Neural cell (in vitro differentiated cells): Measurements from ENCODE around the gene CLDN7. TPM values are rescaled to one million over a fixed set of nuclear protein-coding genes. Genes with fewer than 3 reads are reported as not detected.

Experiments used
- H2AFZ ChIP-seq: fragments of 200-600, 300-800 bp; sonication (generic), shearing (Covaris generic); 2 replicates; pipeline ENCODE4 v1.6.0; 2014; ENCODE audit warnings: low read depth, mild to moderate bottlenecking, antibody characterized with exemption, low read length, moderate library complexity
- H3F3A ChIP-seq: fragments of 200-600 bp; shearing (Covaris generic); 2 replicates; pipeline ENCODE4 v1.6.1; 2016; ENCODE audit warnings: mild to moderate bottlenecking, moderate library complexity, mixed read lengths, antibody characterized with exemption, low read length; ENCODE audit not compliant: insufficient read depth, poor library complexity, severe bottlenecking
- H3K27ac ChIP-seq: fragments of 200-600, 300-800 bp; sonication (generic), shearing (Covaris generic); 2 replicates; pipeline ENCODE4 v1.5.1; 2014; ENCODE audit warnings: mild to moderate bottlenecking, low read length, moderate library complexity
- H3K27me3 ChIP-seq: fragments of 300-800, 200-600 bp; sonication (generic), shearing (Covaris generic); 2 replicates; pipeline ENCODE4 v1.6.0; 2014; ENCODE audit warnings: mild to moderate bottlenecking, low read depth, low read length, moderate library complexity; ENCODE audit not compliant: insufficient read depth
- H3K36me3 ChIP-seq: fragments of 300-800, 200-600 bp; sonication (generic), shearing (Covaris generic); 2 replicates; pipeline ENCODE4 v1.5.1; 2014; ENCODE audit warnings: mild to moderate bottlenecking, antibody characterized with exemption, low read length, moderate library complexity; ENCODE audit not compliant: insufficient read depth
- H3K4me2 ChIP-seq: fragments of 300-800, 200-600 bp; sonication (generic), shearing (Covaris generic); 2 replicates; pipeline ENCODE4 v1.6.0; 2014; ENCODE audit warnings: mild to moderate bottlenecking, low read length
- H3K4me3 ChIP-seq: fragments of 300-800, 200-600 bp; sonication (generic), shearing (Covaris generic); 2 replicates; pipeline ENCODE4 v1.5.1; 2014; ENCODE audit warnings: mild to moderate bottlenecking, low read length, moderate library complexity
- H3K79me2 ChIP-seq: fragments of 200-600 bp; shearing (Covaris generic); replicated peaks from 2 replicates; pipeline ENCODE4 v1.6.0; 2014; ENCODE audit warnings: mild to moderate bottlenecking, low read length, moderate library complexity; ENCODE audit not compliant: insufficient read depth
- H3K9ac ChIP-seq: fragments of 300-800, 200-600 bp; sonication (generic), shearing (Covaris generic); 2 replicates; pipeline ENCODE4 v1.6.1; 2016; ENCODE audit warnings: mild to moderate bottlenecking, low read length, mixed read lengths
- H3K9me2 ChIP-seq: fragments of 200-600 bp; shearing (Covaris generic); 2 replicates; pipeline ENCODE4 v1.6.1; 2016; ENCODE audit warnings: mild to moderate bottlenecking, low read length, mixed read lengths; ENCODE audit not compliant: insufficient read depth
- H3K9me3 ChIP-seq: fragments of 200-600, 300-800 bp; sonication (generic), shearing (Covaris generic); 2 replicates; pipeline ENCODE4 v1.6.1; 2016; ENCODE audit warnings: mild to moderate bottlenecking, mixed run types, low read length, moderate library complexity, mixed read lengths
- H4K20me1 ChIP-seq: fragments of 200-600 bp; shearing (Covaris generic); 2 replicates; pipeline ENCODE4 v1.6.1; 2016; ENCODE audit warnings: mild to moderate bottlenecking, mixed run types; ENCODE audit not compliant: insufficient read depth
- EP300 ChIP-seq: fragments of 450-650 bp; conservative IDR thresholded peaks from 2 replicates; pipeline ENCODE4 v1.6.1; 2014; ENCODE audit warnings: antibody characterized with exemption, mild to moderate bottlenecking, moderate library complexity; ENCODE audit not compliant: poor library complexity, severe bottlenecking
- EZH2 ChIP-seq: fragments of 200-600, 300-800 bp; shearing (Covaris generic), sonication (generic); IDR thresholded peaks from 2 replicates; pipeline ENCODE4 v1.6.1; 2014; ENCODE audit warnings: antibody characterized with exemption, low read length, borderline replicate concordance, mild to moderate bottlenecking; ENCODE audit not compliant: insufficient read depth, poor library complexity, severe bottlenecking
- MXI1 ChIP-seq: fragments of 450-650 bp; conservative IDR thresholded peaks from 2 replicates; pipeline ENCODE4 v1.6.1; 2014; ENCODE audit warnings: antibody characterized with exemption, mild to moderate bottlenecking; ENCODE audit not compliant: poor library complexity, severe bottlenecking
- POLR2AphosphoS5 ChIP-seq: IDR thresholded peaks from 2 replicates; pipeline ENCODE4 v1.6.1; 2012
- RAD21 ChIP-seq: fragments of 450-650 bp; conservative IDR thresholded peaks from 2 replicates; pipeline ENCODE4 v1.6.1; 2014; ENCODE audit warnings: antibody characterized with exemption, mild to moderate bottlenecking, moderate library complexity
- SMC3 ChIP-seq: fragments of 450-650 bp; conservative IDR thresholded peaks from 2 replicates; pipeline ENCODE4 v1.6.1; 2014; ENCODE audit warnings: antibody characterized with exemption, mild to moderate bottlenecking, moderate library complexity; ENCODE audit not compliant: poor library complexity
- TAF1 ChIP-seq: IDR thresholded peaks from 2 replicates; pipeline ENCODE4 v1.6.1; 2012; ENCODE audit warnings: low read depth
- polyA plus RNA-seq: library from polyadenylated mRNA; depleted of rRNA; stranded (reverse); fragments of >200 nt; gene quantifications from 2 replicates; pipeline ENCODE4 v1.2.3, GENCODE V29; 2014
- TF ChIP-seq, protein P1 (sequence below): IDR thresholded peaks from 2 replicates; pipeline ENCODE4 v1.6.1; 2012; ENCODE audit warnings: borderline replicate concordance
- TF ChIP-seq, protein P2 (sequence below): fragments of 450-650 bp; IDR thresholded peaks from 2 replicates; pipeline ENCODE4 v1.5.1; 2014; ENCODE audit warnings: antibody characterized with exemption, mild to moderate bottlenecking, moderate library complexity; ENCODE audit not compliant: poor library complexity, severe bottlenecking

The CLDN7 gene
- polyA plus RNA-seq, 1 donor from 2014 or later: 0.27 TPM

DNA sequence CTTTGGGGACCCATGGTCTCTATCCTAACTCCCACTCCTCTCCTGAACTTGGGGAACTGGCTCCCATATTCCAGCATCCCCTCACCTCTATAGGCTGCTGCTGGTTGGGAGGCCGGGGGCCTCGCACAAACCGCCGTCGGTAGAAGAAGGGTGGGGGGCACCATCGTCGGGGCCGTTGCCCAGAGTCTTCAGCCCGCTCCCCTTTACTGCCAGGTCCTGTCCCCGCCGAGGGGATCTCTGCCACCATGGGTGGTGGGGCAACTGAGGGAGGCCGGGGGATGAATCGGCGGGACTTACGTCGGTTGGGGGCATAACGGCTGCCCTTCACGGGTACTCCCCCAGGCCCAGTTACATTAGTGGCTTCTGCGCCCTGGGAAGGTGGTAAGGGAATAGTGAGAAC is 27.9 kb upstream of the CLDN7 start:
- peaks cover 34% of the 10 kb centered on the region for H3K27me3 ChIP-seq

DNA sequence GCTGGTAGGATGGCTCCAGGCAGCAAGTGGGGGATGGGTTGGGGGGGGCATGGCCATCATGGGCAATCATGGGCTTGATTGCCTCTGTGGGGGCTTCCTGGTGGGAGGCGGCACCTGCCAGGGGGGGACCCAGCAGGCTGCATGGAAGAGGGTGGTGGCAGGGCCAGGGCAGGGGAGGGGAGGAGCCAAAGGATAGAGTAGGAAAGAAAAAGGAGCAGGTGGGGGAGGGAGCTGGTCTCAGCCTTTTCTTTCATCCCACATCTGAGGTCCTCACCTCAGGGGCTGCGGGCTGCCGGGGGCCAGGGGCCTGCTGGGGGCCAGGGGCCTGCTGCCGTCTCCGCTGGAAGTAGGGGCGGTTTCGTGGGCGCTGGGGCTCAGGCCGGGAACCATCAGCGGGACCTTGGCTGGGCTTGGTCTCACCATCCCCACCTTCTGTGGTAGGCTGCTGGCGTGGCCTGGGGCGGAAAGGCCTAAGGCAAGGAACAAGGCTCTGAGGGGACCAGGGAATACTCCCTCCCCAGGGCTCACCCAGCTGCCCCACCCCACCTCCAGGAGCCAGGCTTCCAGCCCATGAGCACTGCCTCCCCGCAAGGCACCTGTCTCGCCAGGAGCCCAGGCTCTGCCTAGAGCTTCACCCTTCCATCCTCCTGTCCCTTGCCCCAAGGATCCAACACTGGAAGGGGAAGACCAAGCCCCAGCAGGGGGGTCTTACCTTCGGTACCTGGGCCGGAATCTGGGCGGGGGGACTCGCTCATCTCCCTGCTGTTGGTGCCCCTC is 27.2 kb upstream of the CLDN7 start:
- Histone ChIP-seq H3K79me2 (no peaks in the 10 kb centered on the region), H3F3A (no peaks in the 10 kb centered on the region), H2AFZ (no peak overlapping the region), H3K4me2 (no peak overlapping the region), H3K9ac (no peak overlapping the region), H3K4me3 (no peak overlapping the region), H3K36me3 (no peaks in the 10 kb centered on the region), H3K27ac (no peak overlapping the region), H3K27me3 (peaks cover 28% of the 10 kb centered on the region), H3K9me2 (no peaks in the 10 kb centered on the region), H3K9me3 (no peaks in the 10 kb centered on the region), H4K20me1 (no peaks in the 10 kb centered on the region)
- no peak for TF ChIP-seq TAF1
- no peak for TF ChIP-seq MXI1
- no peak for TF ChIP-seq EP300

More for the DNA sequence above, 27.9 kb upstream of the CLDN7 start:
- no peaks in the 10 kb centered on the region for H3K9me2 ChIP-seq
- H4K20me1 ChIP-seq: no peaks in the 10 kb centered on the region
- H3K36me3 ChIP-seq: no peaks in the 10 kb centered on the region
- TF ChIP-seq EP300: no peak
- no peak overlapping the region for H2AFZ ChIP-seq
- no peak overlapping the region for H3K4me2 ChIP-seq
- H3K9me3 ChIP-seq: no peaks in the 10 kb centered on the region
- no peak overlapping the region for H3K4me3 ChIP-seq
- no peaks in the 10 kb centered on the region for H3K79me2 ChIP-seq
- no peak overlapping the region for H3K9ac ChIP-seq
- H3F3A ChIP-seq: no peaks in the 10 kb centered on the region
- H3K27ac ChIP-seq: no peak overlapping the region

DNA sequence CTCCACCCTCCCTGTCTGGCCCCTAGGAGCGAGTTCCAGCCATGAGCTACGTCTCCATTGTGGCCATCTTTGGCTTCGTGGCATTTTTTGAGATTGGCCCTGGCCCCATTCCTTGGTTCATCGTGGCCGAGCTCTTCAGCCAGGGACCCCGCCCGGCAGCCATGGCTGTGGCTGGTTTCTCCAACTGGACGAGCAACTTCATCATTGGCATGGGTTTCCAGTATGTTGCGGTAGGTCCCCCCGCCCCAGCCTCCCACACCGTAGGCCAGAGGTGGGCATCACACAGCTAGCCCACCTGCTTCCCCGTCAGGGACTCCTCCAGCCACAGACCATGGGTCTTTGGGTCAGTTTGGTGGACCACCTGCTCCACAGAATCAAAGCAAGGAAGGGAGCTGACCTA is 23.4 kb upstream of the CLDN7 start:
- H3K27ac ChIP-seq: no peak overlapping the region
- no peak overlapping the region for H3K9ac ChIP-seq
- no peak overlapping the region for H2AFZ ChIP-seq
- no peaks in the 10 kb centered on the region for H4K20me1 ChIP-seq
- H3K4me3 ChIP-seq: no peak overlapping the region
- H3K9me3 ChIP-seq: no peaks in the 10 kb centered on the region
- H3K27me3 ChIP-seq: peaks cover 30% of the 10 kb centered on the region
- H3F3A ChIP-seq: no peaks in the 10 kb centered on the region
- no peaks in the 10 kb centered on the region for H3K36me3 ChIP-seq
- no peaks in the 10 kb centered on the region for H3K9me2 ChIP-seq
- no peak overlapping the region for H3K4me2 ChIP-seq
- no peak for TF ChIP-seq EP300
- no peak for TF ChIP-seq EZH2
- no peak for TF ChIP-seq SMC3
- TF ChIP-seq MXI1: no peak
- TF ChIP-seq, protein P1, sequence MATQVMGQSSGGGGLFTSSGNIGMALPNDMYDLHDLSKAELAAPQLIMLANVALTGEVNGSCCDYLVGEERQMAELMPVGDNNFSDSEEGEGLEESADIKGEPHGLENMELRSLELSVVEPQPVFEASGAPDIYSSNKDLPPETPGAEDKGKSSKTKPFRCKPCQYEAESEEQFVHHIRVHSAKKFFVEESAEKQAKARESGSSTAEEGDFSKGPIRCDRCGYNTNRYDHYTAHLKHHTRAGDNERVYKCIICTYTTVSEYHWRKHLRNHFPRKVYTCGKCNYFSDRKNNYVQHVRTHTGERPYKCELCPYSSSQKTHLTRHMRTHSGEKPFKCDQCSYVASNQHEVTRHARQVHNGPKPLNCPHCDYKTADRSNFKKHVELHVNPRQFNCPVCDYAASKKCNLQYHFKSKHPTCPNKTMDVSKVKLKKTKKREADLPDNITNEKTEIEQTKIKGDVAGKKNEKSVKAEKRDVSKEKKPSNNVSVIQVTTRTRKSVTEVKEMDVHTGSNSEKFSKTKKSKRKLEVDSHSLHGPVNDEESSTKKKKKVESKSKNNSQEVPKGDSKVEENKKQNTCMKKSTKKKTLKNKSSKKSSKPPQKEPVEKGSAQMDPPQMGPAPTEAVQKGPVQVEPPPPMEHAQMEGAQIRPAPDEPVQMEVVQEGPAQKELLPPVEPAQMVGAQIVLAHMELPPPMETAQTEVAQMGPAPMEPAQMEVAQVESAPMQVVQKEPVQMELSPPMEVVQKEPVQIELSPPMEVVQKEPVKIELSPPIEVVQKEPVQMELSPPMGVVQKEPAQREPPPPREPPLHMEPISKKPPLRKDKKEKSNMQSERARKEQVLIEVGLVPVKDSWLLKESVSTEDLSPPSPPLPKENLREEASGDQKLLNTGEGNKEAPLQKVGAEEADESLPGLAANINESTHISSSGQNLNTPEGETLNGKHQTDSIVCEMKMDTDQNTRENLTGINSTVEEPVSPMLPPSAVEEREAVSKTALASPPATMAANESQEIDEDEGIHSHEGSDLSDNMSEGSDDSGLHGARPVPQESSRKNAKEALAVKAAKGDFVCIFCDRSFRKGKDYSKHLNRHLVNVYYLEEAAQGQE: no peak
- no peak for TF ChIP-seq RAD21
- TF ChIP-seq POLR2AphosphoS5: no peak
- no peak for TF ChIP-seq TAF1
- TF ChIP-seq, protein P2, sequence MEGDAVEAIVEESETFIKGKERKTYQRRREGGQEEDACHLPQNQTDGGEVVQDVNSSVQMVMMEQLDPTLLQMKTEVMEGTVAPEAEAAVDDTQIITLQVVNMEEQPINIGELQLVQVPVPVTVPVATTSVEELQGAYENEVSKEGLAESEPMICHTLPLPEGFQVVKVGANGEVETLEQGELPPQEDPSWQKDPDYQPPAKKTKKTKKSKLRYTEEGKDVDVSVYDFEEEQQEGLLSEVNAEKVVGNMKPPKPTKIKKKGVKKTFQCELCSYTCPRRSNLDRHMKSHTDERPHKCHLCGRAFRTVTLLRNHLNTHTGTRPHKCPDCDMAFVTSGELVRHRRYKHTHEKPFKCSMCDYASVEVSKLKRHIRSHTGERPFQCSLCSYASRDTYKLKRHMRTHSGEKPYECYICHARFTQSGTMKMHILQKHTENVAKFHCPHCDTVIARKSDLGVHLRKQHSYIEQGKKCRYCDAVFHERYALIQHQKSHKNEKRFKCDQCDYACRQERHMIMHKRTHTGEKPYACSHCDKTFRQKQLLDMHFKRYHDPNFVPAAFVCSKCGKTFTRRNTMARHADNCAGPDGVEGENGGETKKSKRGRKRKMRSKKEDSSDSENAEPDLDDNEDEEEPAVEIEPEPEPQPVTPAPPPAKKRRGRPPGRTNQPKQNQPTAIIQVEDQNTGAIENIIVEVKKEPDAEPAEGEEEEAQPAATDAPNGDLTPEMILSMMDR: no peak
- no peaks in the 10 kb centered on the region for H3K79me2 ChIP-seq
